H1 (cell line): ENCODE data around the gene APBA2. TPM values are rescaled to one million over a fixed set of nuclear protein-coding genes. Genes with fewer than 3 reads are reported as not detected.

Experiments
- CHD2 ChIP-seq: IDR thresholded peaks from 2 replicates; pipeline ENCODE4 v1.6.1; 2012; ENCODE audit warnings: low read length, improper control_type of control experiment
- CTBP2 ChIP-seq: IDR thresholded peaks from 2 replicates; pipeline ENCODE4 v1.7.0; 2011; ENCODE audit warnings: borderline replicate concordance, mild to moderate bottlenecking, moderate library complexity, mixed read lengths, low read length; ENCODE audit not compliant: insufficient read depth, insufficient read length
- EP300 ChIP-seq, 2 experiments: IDR thresholded peaks; 1 replicate in 1 of 2; 2 replicates in 1 of 2; pipeline ENCODE4 v1.6.1; 2011 to 2012; ENCODE audit warnings: low read depth in 2 of 2, low read length in 2 of 2, mild to moderate bottlenecking in 2 of 2, borderline replicate concordance in 1 of 2, inconsistent platforms in 1 of 2, moderate library complexity in 1 of 2
- GTF2F1 ChIP-seq: IDR thresholded peaks from 2 replicates; pipeline ENCODE4 v1.6.1; 2012; ENCODE audit warnings: low read depth, low read length, improper control_type of control experiment, borderline replicate concordance
- HDAC6 ChIP-seq: IDR thresholded peaks from one replicate; pipeline ENCODE4 v1.7.1; 2012; ENCODE audit warnings: low read depth, mild to moderate bottlenecking, inconsistent platforms, low read length, moderate library complexity
- POU5F1 ChIP-seq: IDR thresholded peaks from 2 replicates; pipeline ENCODE4 v1.6.1; 2011; ENCODE audit warnings: low read depth, mild to moderate bottlenecking, low read length, moderate library complexity
- RXRA ChIP-seq: IDR thresholded peaks from 2 replicates; pipeline ENCODE4 v1.6.1; 2011; ENCODE audit warnings: low read depth, mild to moderate bottlenecking, low read length, moderate library complexity; ENCODE audit not compliant: insufficient read depth
- SAP30 ChIP-seq: fragments of 300-600 bp; sonication (generic); IDR thresholded peaks from 2 replicates; pipeline ENCODE4 v1.7.1; 2012; ENCODE audit warnings: low read length, moderate library complexity, mild to moderate bottlenecking, inconsistent platforms; ENCODE audit not compliant: insufficient read depth, insufficient replicate concordance
- TBP ChIP-seq: IDR thresholded peaks from 2 replicates; pipeline ENCODE4 v1.6.1; 2011; ENCODE audit warnings: low read depth, low read length, improper control_type of control experiment
- polyA plus RNA-seq, 7 experiments: library from polyadenylated mRNA; depleted of rRNA in 3 of 7; stranded (reverse) in 5 of 7; unstranded in 2 of 7; fragments of >200 nt in 5 of 7; fragments of 200-250 nt in 2 of 7; gene quantifications; 1 replicate in 5 of 7; 2 replicates in 1 of 7; 4 replicates in 1 of 7; pipeline versions ENCODE4 v1.2.1 to v1.2.3, GENCODE V29; 2011 to 2013; ENCODE audit warnings: missing spikeins in 2 of 7, mixed read lengths in 2 of 7
- total RNA-seq: library from RNA; stranded (reverse); fragmentation: NEBNext Ultra II Directional; extraction: Animal tissue kit (Norgen Biotek cat#: 25700); gene quantifications from 2 replicates; pipeline ENCODE4 v1.2.1, GENCODE V29; 2021
- TF ChIP-seq, protein P1 (sequence below): fragments of 300-600 bp; sonication (generic); IDR thresholded peaks from 2 replicates; pipeline ENCODE4 v1.7.1; 2012; ENCODE audit warnings: low read length, moderate library complexity, mild to moderate bottlenecking, inconsistent platforms; ENCODE audit not compliant: insufficient replicate concordance

APBA2 gene
- total and polyA plus RNA-seq, 2 of the 8 experiments (the other 6 are each of a cell fraction or from before 2014, with no cell fraction given): 15.5 to 19.0 TPM

DNA sequence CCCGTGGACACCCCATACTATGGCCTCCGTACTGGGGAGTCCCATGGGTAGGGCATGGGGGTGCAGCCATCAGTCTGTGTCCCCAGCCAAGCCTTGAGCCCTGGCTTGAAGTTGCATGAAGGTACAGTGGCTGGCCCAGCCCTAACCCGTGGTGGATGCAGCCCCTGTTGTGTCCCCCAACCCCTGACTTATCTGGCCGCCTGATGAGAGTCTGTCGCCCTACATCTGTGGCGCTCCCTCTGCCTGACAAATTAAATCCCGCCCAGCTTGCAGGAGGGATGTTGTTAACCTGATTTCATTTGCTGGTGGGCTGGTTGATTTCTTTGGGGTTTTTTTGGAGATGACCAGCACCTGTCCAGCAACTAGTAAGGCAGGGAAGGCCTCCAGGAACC, 186.1 kb downstream of the APBA2 start (continued):
- TF ChIP-seq, protein P1, sequence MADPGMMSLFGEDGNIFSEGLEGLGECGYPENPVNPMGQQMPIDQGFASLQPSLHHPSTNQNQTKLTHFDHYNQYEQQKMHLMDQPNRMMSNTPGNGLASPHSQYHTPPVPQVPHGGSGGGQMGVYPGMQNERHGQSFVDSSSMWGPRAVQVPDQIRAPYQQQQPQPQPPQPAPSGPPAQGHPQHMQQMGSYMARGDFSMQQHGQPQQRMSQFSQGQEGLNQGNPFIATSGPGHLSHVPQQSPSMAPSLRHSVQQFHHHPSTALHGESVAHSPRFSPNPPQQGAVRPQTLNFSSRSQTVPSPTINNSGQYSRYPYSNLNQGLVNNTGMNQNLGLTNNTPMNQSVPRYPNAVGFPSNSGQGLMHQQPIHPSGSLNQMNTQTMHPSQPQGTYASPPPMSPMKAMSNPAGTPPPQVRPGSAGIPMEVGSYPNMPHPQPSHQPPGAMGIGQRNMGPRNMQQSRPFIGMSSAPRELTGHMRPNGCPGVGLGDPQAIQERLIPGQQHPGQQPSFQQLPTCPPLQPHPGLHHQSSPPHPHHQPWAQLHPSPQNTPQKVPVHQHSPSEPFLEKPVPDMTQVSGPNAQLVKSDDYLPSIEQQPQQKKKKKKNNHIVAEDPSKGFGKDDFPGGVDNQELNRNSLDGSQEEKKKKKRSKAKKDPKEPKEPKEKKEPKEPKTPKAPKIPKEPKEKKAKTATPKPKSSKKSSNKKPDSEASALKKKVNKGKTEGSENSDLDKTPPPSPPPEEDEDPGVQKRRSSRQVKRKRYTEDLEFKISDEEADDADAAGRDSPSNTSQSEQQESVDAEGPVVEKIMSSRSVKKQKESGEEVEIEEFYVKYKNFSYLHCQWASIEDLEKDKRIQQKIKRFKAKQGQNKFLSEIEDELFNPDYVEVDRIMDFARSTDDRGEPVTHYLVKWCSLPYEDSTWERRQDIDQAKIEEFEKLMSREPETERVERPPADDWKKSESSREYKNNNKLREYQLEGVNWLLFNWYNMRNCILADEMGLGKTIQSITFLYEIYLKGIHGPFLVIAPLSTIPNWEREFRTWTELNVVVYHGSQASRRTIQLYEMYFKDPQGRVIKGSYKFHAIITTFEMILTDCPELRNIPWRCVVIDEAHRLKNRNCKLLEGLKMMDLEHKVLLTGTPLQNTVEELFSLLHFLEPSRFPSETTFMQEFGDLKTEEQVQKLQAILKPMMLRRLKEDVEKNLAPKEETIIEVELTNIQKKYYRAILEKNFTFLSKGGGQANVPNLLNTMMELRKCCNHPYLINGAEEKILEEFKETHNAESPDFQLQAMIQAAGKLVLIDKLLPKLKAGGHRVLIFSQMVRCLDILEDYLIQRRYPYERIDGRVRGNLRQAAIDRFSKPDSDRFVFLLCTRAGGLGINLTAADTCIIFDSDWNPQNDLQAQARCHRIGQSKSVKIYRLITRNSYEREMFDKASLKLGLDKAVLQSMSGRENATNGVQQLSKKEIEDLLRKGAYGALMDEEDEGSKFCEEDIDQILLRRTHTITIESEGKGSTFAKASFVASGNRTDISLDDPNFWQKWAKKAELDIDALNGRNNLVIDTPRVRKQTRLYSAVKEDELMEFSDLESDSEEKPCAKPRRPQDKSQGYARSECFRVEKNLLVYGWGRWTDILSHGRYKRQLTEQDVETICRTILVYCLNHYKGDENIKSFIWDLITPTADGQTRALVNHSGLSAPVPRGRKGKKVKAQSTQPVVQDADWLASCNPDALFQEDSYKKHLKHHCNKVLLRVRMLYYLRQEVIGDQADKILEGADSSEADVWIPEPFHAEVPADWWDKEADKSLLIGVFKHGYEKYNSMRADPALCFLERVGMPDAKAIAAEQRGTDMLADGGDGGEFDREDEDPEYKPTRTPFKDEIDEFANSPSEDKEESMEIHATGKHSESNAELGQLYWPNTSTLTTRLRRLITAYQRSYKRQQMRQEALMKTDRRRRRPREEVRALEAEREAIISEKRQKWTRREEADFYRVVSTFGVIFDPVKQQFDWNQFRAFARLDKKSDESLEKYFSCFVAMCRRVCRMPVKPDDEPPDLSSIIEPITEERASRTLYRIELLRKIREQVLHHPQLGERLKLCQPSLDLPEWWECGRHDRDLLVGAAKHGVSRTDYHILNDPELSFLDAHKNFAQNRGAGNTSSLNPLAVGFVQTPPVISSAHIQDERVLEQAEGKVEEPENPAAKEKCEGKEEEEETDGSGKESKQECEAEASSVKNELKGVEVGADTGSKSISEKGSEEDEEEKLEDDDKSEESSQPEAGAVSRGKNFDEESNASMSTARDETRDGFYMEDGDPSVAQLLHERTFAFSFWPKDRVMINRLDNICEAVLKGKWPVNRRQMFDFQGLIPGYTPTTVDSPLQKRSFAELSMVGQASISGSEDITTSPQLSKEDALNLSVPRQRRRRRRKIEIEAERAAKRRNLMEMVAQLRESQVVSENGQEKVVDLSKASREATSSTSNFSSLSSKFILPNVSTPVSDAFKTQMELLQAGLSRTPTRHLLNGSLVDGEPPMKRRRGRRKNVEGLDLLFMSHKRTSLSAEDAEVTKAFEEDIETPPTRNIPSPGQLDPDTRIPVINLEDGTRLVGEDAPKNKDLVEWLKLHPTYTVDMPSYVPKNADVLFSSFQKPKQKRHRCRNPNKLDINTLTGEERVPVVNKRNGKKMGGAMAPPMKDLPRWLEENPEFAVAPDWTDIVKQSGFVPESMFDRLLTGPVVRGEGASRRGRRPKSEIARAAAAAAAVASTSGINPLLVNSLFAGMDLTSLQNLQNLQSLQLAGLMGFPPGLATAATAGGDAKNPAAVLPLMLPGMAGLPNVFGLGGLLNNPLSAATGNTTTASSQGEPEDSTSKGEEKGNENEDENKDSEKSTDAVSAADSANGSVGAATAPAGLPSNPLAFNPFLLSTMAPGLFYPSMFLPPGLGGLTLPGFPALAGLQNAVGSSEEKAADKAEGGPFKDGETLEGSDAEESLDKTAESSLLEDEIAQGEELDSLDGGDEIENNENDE: no peak
- no peak for TF ChIP-seq POU5F1
- TF ChIP-seq TBP: no peak
- no peak for TF ChIP-seq HDAC6
- TF ChIP-seq RXRA: no peak
- TF ChIP-seq GTF2F1: no peak
- TF ChIP-seq CHD2: no peak
- no peak for TF ChIP-seq CTBP2
- no peak for TF ChIP-seq EP300 (IDR thresholded peaks at IDR 0.05; ENCODE audit: borderline replicate concordance in 1 of 2, low read depth in 2 of 2, low read length in 2 of 2)
- TF ChIP-seq SAP30: no peak
